ENCODE measurements around the gene BRAT1. TPM values are rescaled to one million over a fixed set of nuclear protein-coding genes. Genes with fewer than 3 reads are reported as not detected.

Gene BRAT1
- total RNA-seq, 2 experiments from 2014 or later: 34.7 to 35.9 TPM

DNA sequence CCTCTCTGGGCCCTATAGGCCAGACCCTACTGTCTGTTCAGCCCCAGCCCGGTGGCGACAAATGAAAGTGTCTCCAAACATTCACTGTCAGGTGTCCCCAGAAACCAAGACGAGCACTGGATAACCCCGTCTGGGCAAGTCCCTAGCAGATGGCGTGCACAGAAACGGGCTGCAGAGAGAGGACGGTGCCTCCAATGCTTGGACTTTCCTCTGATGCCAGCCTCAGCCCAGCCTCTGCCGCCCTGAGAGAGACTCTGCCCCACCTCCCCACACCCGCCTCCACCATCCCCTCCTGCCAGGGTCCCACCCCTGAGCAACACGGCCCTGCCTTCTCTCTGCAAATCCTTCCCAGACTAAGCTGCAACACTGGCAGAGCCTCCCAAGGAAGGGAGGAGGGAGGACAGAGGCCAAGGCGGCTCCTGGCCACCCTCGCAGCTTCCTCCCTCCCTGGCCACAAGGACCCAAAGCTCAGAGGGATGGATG is 43.1 kb downstream of the BRAT1 start:
- H3K4me3 Mint-ChIP-seq: peak overlapping the region; percentile 34
- H3K4me1 Mint-ChIP-seq: peaks cover 52% of the 10 kb centered on the region
- POLR2A ChIA-PET: interaction anchor here (0.8 kb wide), 1 partner anchor 8 kb away, joined by 3 read pairs; no protein-coding TSS in a partner anchor
- ATAC-seq: no peak
- no peaks in the 10 kb centered on the region for H3K9me3 Mint-ChIP-seq (ENCODE audit: low read depth)
- H3K27me3 Mint-ChIP-seq: no peaks in the 10 kb centered on the region
- H3K27ac Mint-ChIP-seq: peak overlapping the region; percentile 89
- DNase-seq: peak; percentile 51
- intact Hi-C loops (cut with DNase I, micrococcal nuclease): loop anchor here in 1 of 2 experiments (5.0 kb wide), 1 partner anchor 35 kb away; the partner anchor contains the start of gene GRIFIN
- no peaks in the 10 kb centered on the region for H3K36me3 Mint-ChIP-seq (ENCODE audit: low read depth)
- CTCF ChIA-PET: interaction anchor here (1.2 kb wide), 1 partner anchor 9 kb away, joined by 3 read pairs; no protein-coding TSS in a partner anchor

DNA sequence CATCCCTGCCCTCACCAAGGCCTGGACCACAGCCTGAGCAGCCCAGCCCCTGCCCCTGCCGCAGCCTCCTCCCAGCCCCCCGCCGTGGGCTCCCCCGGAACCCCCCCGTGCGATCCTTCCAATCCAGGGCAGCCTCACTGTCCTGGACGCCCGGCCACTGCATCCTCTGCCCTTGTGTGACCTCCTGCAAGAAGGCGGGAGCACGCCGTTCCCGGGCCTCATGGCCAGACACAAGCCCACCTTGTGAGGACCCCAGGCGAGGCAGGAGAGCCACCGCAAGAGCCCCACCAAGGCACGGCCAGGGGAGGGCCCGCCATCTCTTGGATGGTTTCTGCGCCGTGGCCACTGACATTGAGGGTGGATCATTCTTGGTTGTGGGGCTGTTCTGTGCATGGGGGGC is 43.6 kb downstream of the BRAT1 start:
- ATAC-seq (no peak), DNase-seq (no peak)
- CTCF ChIA-PET: interaction anchor here (1.0 to 1.6 kb wide), 4 partner anchors 10 to 110 kb away, joined by 3 to 5 read pairs (median 4); no protein-coding TSS in a partner anchor
- peak overlapping the region; percentile 89 for H3K27ac Mint-ChIP-seq
- H3K36me3 Mint-ChIP-seq (ENCODE audit: low read depth): no peaks in the 10 kb centered on the region
- peak overlapping the region; percentile 46 for H3K4me3 Mint-ChIP-seq
- POLR2A ChIA-PET: interaction anchor here (0.8 kb wide), 1 partner anchor 9 kb away, joined by 3 read pairs; no protein-coding TSS in a partner anchor
- no peaks in the 10 kb centered on the region for H3K9me3 Mint-ChIP-seq (ENCODE audit: low read depth)
- H3K27me3 Mint-ChIP-seq: no peaks in the 10 kb centered on the region
- intact Hi-C loops (cut with DNase I, micrococcal nuclease): loop anchor here in 1 of 2 experiments (1.0 to 5.0 kb wide), 2 partner anchors 8 to 34 kb away; partner anchors contain the start of genes GRIFIN and LFNG
- peaks cover 52% of the 10 kb centered on the region for H3K4me1 Mint-ChIP-seq

DNA sequence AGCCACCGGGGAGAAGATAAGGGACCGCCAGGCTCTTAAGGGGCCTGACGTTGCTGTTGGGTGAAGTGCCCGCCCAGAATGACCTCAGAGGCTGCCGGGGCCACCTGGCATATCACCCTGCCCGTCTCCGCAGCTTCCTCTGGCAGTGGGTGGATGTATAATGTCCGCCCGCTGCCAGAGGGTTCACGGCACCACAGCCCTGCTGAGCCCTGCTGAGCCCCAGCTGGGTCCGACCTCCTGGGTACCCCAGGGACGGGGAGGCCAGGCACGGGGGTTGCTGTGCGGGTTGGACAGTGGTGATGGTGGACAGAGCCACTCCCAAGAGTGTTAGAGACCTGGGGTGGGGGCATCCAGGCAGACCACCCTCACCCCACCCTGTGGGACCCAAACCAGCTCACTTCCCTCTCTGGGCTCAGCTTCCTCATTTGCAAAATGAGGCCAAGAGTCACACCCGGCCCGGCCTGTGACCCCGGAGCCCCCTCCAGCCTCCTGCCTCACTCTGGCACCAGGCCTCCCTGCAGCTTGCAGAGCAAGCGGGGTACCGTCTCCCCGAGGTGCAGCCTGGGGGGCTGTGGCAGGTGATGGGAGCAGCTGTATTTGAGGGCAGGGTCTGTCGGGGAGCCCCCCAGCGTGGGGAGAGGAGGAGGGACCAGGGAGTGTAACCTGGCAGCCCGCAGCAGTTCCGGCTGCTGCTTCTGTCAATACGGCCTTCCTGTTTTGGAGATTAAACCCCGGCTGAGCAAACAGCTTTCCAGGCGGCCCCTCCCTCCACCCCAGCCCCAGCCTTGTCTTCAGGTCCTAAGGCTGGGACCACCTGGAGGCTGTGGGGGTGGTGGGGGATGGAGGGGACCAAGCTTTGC is 44.2 kb downstream of the BRAT1 start:
- CTCF ChIA-PET: interaction anchor here (0.6 to 1.6 kb wide), 6 partner anchors 10 to 353 kb away, joined by 3 to 7 read pairs (median 4); no protein-coding TSS in a partner anchor
- Mint-ChIP-seq H3K9me3 (ENCODE audit: low read depth) (no peaks in the 10 kb centered on the region), H3K4me1 (peaks cover 52% of the 10 kb centered on the region)

DNA sequence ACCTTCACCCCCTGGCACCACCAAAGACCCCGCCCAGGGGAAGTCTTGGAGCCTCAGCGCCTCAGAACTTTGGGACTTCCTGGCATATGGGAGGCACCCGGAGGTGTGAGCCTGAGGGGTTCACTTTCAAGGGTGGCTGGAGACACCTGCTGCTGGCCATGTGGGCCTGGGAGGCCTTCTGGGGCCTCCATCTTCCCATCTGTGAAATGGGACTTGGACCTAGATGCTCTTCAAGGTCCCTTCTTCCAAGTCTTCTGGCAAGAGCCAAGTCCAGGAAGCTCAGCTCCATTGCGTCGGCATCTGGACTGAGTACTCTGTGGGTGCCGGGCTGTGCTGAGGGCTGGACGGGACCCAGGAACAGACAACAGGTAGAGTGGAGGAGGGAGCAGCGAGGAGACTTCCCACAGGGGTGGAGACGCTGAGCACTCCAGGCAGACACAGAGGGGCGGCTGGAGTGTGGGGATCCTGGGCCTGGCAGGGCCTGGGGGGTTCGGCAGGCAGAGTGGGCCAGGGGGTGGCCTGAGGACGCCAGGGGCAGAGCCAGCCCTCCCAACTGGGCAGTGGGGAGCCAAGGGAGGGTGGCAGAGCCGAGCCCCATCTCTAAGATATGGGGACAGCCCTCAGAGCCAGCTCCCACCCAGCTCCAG is 45.1 kb downstream of the BRAT1 start:
- DNase-seq (no peak), ATAC-seq (no peak)
- CTCF ChIA-PET: interaction anchor here (1.2 to 1.6 kb wide), 3 partner anchors 11 to 200 kb away, joined by 3 to 5 read pairs (median 5); no protein-coding TSS in a partner anchor

More for the DNA sequence above, 44.2 kb downstream of the BRAT1 start:
- ATAC-seq (peak; percentile 52), DNase-seq (peak; percentile 80)
- Mint-ChIP-seq H3K36me3 (ENCODE audit: low read depth) (no peaks in the 10 kb centered on the region), H3K27ac (peak overlapping the region; percentile 89), H3K4me3 (peak overlapping the region; percentile 46), H3K27me3 (no peaks in the 10 kb centered on the region)
- intact Hi-C loops (cut with DNase I, micrococcal nuclease): loop anchor here in 1 of 2 experiments (1.0 to 5.0 kb wide), 2 partner anchors 8 to 34 kb away; partner anchors contain the start of genes GRIFIN and LFNG
- POLR2A ChIA-PET: interaction anchor here (0.5 to 0.8 kb wide), 2 partner anchors 9 to 210 kb away, joined by 3 to 6 read pairs; no protein-coding TSS in a partner anchor

DNA sequence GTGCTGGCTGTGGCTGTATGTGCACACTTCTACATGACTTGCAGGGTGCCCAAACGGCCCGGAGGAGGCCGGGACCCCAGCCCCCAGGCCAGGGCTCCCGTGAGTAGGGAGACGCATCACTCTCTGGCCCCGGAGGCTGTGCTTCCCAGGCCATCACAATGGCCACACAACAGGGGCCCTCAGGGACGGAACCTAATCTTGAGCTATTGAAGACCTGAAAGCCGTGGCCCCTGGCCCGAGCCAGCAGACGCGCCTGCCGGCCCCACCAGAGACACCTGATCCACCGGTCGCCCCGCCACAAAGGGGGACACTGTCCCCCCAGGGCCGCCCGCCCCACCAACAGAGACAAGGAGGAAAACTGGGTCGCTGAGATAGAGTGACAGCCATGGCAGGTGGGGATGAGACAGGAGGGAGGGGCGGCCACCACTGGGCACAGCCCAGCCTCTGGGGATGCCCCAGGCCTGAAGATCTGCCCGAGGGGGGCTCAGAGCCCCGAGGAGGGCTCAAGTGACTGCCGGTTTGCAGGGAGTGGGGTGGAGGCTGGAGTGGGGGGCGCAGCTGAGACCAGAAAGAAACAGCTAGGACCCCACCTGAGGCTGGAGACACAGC is 45.9 kb downstream of the BRAT1 start:
- H3K27ac Mint-ChIP-seq: peak overlapping the region; percentile 67
- ATAC-seq: no peak
- H3K27me3 Mint-ChIP-seq: no peaks in the 10 kb centered on the region
- no peaks in the 10 kb centered on the region for H3K9me3 Mint-ChIP-seq (ENCODE audit: low read depth)
- intact Hi-C loops (cut with DNase I, micrococcal nuclease): no loop called here
- no peaks in the 10 kb centered on the region for H3K36me3 Mint-ChIP-seq (ENCODE audit: low read depth)
- peak overlapping the region; percentile 54 for H3K4me3 Mint-ChIP-seq
- no peak for DNase-seq
- POLR2A ChIA-PET: interaction anchor here (0.5 to 0.6 kb wide), 2 partner anchors 19 to 269 kb away, joined by 3 read pairs; no protein-coding TSS in a partner anchor
- CTCF ChIA-PET: interaction anchor here (1.2 kb wide), 1 partner anchor 11 kb away, joined by 4 read pairs; no protein-coding TSS in a partner anchor
- H3K4me1 Mint-ChIP-seq: peaks cover 52% of the 10 kb centered on the region

More for the DNA sequence above, 45.1 kb downstream of the BRAT1 start:
- peaks cover 52% of the 10 kb centered on the region for H3K4me1 Mint-ChIP-seq
- H3K36me3 Mint-ChIP-seq (ENCODE audit: low read depth): no peaks in the 10 kb centered on the region
- no peaks in the 10 kb centered on the region for H3K9me3 Mint-ChIP-seq (ENCODE audit: low read depth)
- no peaks in the 10 kb centered on the region for H3K27me3 Mint-ChIP-seq
- intact Hi-C loops (cut with DNase I, micrococcal nuclease): loop anchor here in 1 of 2 experiments (5.0 kb wide), 1 partner anchor 33 kb away; the partner anchor contains the start of gene GRIFIN
- H3K27ac Mint-ChIP-seq: peak overlapping the region; percentile 89
- peak overlapping the region; percentile 17 for H3K4me3 Mint-ChIP-seq
- POLR2A ChIA-PET: no interaction called here

DNA sequence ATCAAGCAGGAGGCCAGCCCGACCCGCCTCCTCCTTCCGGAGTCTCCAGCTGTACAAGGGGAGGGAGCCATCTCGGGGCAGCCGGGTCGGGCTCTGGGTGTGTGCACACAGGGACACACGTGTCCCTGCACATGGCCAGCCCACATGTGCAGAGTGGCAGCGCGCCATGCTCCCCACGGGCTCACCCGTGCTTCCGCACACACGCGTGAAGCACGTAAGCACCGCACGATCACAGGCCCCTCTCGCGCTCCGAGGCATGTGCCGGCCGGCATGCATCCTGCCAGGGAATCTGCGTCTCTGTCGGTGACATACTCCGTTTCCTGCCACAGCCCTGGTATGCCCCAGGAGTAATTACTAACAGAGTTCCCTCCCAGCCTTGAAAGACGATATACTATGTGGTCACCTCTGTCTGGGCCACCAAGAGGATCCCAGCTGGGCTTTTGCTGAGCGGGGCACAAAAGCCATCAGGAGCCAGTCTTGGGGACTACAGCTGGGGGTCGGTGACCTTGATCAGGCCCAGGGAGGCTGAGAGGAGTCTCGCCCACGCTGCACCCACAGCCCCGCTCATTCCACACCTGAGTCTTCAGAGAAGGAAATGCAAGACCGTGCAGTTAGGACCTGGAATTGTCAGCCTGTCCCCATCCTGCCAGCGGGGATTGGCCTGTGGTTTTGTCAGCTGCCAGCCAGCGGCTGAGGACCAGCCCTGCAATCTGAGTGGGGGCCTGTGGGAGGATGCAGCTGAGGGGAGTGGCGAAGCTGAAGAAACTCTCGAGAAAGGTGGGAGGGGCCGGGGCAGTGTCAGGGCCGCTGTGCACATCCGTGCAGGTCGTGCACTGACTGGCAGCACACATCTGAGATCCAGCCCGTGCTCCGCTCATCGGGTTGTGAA is 46.8 kb downstream of the BRAT1 start:
- peaks cover 52% of the 10 kb centered on the region for H3K4me1 Mint-ChIP-seq
- H3K27me3 Mint-ChIP-seq: no peaks in the 10 kb centered on the region
- H3K36me3 Mint-ChIP-seq (ENCODE audit: low read depth): no peaks in the 10 kb centered on the region
- peak overlapping the region; percentile 67 for H3K27ac Mint-ChIP-seq
- H3K4me3 Mint-ChIP-seq: peak overlapping the region; percentile 54
- intact Hi-C loops (cut with DNase I, micrococcal nuclease): no loop called here
- H3K9me3 Mint-ChIP-seq (ENCODE audit: low read depth): no peaks in the 10 kb centered on the region
- DNase-seq: peak; percentile 81
- POLR2A ChIA-PET: interaction anchor here (0.5 kb wide), 1 partner anchor 268 kb away, joined by 3 read pairs; no protein-coding TSS in a partner anchor
- ATAC-seq: peak; percentile 70
- CTCF ChIA-PET: interaction anchor here (1.2 kb wide), 1 partner anchor 12 kb away, joined by 4 read pairs; no protein-coding TSS in a partner anchor

DNA sequence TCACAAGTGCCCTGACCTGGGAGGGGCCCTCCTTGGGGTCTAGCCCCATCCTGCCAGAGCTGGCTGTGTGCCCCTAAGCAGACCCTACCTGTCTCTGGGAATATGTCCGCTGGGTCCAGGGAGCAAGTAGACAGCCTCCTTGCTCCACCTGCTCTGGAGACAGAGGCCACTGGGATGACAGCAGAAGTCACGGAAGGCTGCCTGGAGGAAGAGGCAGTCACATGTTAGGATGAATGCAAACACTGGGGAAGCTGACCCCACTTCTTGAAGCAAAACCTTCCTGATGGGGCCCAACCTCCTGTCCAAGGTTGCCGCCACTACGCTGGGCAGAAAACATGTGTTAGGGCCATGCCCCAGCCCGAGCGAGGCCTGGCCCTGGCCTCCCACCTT is 47.4 kb downstream of the BRAT1 start:
- DNase-seq: no peak
- peaks cover 52% of the 10 kb centered on the region for H3K4me1 Mint-ChIP-seq
- no peaks in the 10 kb centered on the region for H3K36me3 Mint-ChIP-seq (ENCODE audit: low read depth)
- H3K9me3 Mint-ChIP-seq (ENCODE audit: low read depth): no peaks in the 10 kb centered on the region
- H3K27me3 Mint-ChIP-seq: no peaks in the 10 kb centered on the region
- ChIA-PET CTCF (no interaction called here), POLR2A (no interaction called here)
- no peak overlapping the region for H3K27ac Mint-ChIP-seq
- no peak overlapping the region for H3K4me3 Mint-ChIP-seq
- ATAC-seq: no peak
- intact Hi-C loops (cut with DNase I, micrococcal nuclease): no loop called here

DNA sequence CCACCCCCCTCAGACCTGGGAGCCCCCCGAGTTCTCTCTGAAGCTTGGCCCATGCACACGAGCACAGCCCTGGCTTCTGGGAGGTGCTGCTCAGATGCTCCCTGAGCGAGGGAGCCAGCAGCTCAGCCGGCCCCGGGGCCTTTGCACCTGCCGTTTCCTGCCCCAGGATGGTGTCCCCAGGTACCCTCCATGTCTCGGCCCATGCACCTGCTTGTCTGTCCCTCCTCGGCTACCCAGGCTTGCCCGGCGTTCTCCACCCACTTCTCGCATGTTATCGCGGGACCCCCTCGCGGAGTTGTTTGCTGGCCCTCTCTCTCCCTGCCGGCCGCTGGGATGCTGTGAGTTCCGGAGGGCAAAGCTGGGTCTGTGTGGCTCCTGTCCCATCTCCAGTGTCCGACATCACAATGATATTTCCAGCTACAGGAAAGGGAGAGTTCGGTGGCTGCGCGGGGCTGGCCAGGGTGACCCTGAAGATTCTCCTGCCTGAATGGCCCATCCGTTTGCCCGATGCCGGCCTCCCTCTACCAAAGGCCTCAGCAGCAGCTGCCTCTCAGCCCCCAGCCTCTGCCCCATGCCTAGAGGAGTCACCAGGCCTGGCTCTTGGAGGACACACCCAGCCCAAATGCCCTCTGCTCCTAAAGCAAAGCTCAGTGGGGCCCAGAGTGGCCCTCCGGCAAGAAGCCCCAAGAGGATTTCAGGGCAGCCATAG is 48.0 kb downstream of the BRAT1 start:
- ChIA-PET POLR2A (no interaction called here), CTCF (no interaction called here)
- intact Hi-C loops (cut with DNase I, micrococcal nuclease): no loop called here
- Mint-ChIP-seq H3K9me3 (ENCODE audit: low read depth) (no peaks in the 10 kb centered on the region), H3K4me3 (no peak overlapping the region), H3K27ac (no peak overlapping the region), H3K27me3 (no peaks in the 10 kb centered on the region), H3K4me1 (peaks cover 46% of the 10 kb centered on the region), H3K36me3 (ENCODE audit: low read depth) (no peaks in the 10 kb centered on the region)
- no peak for ATAC-seq
- DNase-seq: no peak

DNA sequence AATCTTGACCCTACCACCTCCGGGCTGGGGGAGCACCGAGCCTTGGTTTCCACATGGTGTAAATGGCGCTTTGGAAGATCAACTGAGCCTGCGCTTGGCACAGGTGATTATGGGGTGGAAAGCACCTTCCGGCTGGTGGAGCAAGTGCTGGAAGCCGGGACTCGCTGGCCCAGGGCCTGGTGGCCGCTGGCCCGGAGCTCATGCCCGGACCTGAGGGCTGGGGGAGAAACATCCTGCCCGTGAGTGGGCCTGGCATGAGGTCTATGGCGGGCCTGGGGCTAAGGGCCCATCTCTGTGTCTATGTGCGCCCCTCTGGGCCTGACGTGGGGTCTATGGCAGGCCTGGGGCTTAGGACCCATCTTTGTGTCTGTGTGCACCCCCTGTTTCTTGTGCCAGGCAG is 49.9 kb downstream of the BRAT1 start:
- CTCF ChIA-PET: no interaction called here
- no peaks in the 10 kb centered on the region for H3K27me3 Mint-ChIP-seq
- no peaks in the 10 kb centered on the region for H3K36me3 Mint-ChIP-seq (ENCODE audit: low read depth)
- no peak overlapping the region for H3K4me3 Mint-ChIP-seq
- intact Hi-C loops (cut with DNase I, micrococcal nuclease): no loop called here
- DNase-seq (no peak), ATAC-seq (no peak)
- no peak overlapping the region for H3K27ac Mint-ChIP-seq
- POLR2A ChIA-PET: no interaction called here
- peaks cover 28% of the 10 kb centered on the region for H3K4me1 Mint-ChIP-seq
- H3K9me3 Mint-ChIP-seq (ENCODE audit: low read depth): no peaks in the 10 kb centered on the region

DNA sequence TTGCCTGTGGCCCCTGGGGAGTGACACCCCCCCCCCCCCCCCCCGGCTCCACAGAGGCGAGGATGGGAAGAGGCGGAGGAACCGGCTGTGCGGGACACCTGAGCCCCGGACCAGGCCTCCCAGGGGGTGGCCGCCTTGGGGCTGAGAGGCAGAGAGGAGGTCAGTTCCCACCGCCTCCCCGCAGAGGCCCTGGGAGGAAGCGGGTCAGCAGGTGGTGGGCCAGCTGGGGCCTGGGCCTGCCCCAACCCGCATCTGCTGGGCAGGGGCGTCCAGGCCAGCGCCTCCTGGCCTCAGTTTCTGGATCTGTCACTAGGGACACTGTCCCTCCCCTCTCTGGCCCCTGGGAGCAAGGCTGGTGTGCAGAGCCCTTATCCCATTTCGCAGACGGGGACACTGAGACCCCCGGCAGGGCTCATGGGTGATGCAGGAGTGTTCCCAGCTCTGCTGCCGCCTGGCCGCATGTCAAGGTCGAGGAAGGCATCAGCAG is 50.4 kb downstream of the BRAT1 start:
- no peak for ATAC-seq
- CTCF ChIA-PET: no interaction called here
- no peaks in the 10 kb centered on the region for H3K36me3 Mint-ChIP-seq (ENCODE audit: low read depth)
- H3K27ac Mint-ChIP-seq: no peak overlapping the region
- no peak for DNase-seq
- H3K27me3 Mint-ChIP-seq: no peaks in the 10 kb centered on the region
- intact Hi-C loops (cut with DNase I, micrococcal nuclease): no loop called here
- no peaks in the 10 kb centered on the region for H3K9me3 Mint-ChIP-seq (ENCODE audit: low read depth)
- H3K4me1 Mint-ChIP-seq: peaks cover 24% of the 10 kb centered on the region
- POLR2A ChIA-PET: no interaction called here
- H3K4me3 Mint-ChIP-seq: no peak overlapping the region
